Activated naive CD8-positive, alpha-beta T cell treated with anti-CD3 and anti-CD28 coated beads, Interleukin-2, amount 50 U/mL, for 16 hours (primary cell): ENCODE results near the gene SPDYE17.
"Not testable (repeated sequence)": the region's sequence is repeated elsewhere in the genome, so short reads cannot be mapped to it uniquely, and the experiment has no call there.

Experiments
- DNase-seq: peaks from one replicate; pipeline ENCODE4 v3.0.0-alpha.2; 2020; ENCODE audit warnings: low read depth, low spot score

SPDYE17 gene

GRCh38 chr7:77032261-77032660 lies at the start of gene SPDYE17:
Gene SPDYE17 (minus strand): TSS chr7:77032361. CDS start chr7:77030570, 1,791 bp downstream.
- not testable (repeated sequence) for DNase-seq

GRCh38 chr7:77080236-77080635 lies 48.1 kb upstream of the SPDYE17 start:
- not testable (repeated sequence) for DNase-seq

- DNase-seq, result not testable (repeated sequence)
Observed at GRCh38 chr7:77079624-77080023, 47.5 kb upstream of the SPDYE17 start.

GRCh38 chr7:77079112-77079511 lies 47.0 kb upstream of the SPDYE17 start:
- DNase-seq, result not testable (repeated sequence)

GRCh38 chr7:77077060-77077459 lies 44.9 kb upstream of the SPDYE17 start:
- not testable (repeated sequence) for DNase-seq

GRCh38 chr7:77074786-77075396 lies 42.7 kb upstream of the SPDYE17 start:
- DNase-seq, result not testable (repeated sequence)

GRCh38 chr7:77071108-77071507 lies 38.9 kb upstream of the SPDYE17 start:
- DNase-seq, result not testable (repeated sequence)

GRCh38 chr7:77065869-77066268 lies 33.7 kb upstream of the SPDYE17 start:
- DNase-seq, result not testable (repeated sequence)

GRCh38 chr7:77063732-77064131 lies 31.6 kb upstream of the SPDYE17 start:
- not testable (repeated sequence) for DNase-seq

- not testable (repeated sequence) for DNase-seq
Observed at GRCh38 chr7:77062557-77062956, 30.4 kb upstream of the SPDYE17 start, which contains the start of gene SPDYE18. Gene SPDYE18 (minus strand): TSS chr7:77062558. CDS start chr7:77060512, 2,046 bp downstream.

GRCh38 chr7:77026349-77026748 lies 5.8 kb downstream of the SPDYE17 start:
- not testable (repeated sequence) for DNase-seq

- DNase-seq, result not testable (repeated sequence)
Observed at GRCh38 chr7:77010074-77010680, 22.0 kb downstream of the SPDYE17 start.

- not testable (repeated sequence) for DNase-seq
Observed at GRCh38 chr7:77008000-77008399, 24.2 kb downstream of the SPDYE17 start.

- not testable (repeated sequence) for DNase-seq
Observed at GRCh38 chr7:77006127-77007110, 25.7 kb downstream of the SPDYE17 start.

GRCh38 chr7:77005461-77006057 lies 26.6 kb downstream of the SPDYE17 start:
- not testable (repeated sequence) for DNase-seq

- DNase-seq, result not testable (repeated sequence)
Observed at GRCh38 chr7:77004151-77004550, 28.0 kb downstream of the SPDYE17 start.

GRCh38 chr7:77003241-77003640 lies 28.9 kb downstream of the SPDYE17 start:
- not testable (repeated sequence) for DNase-seq

- not testable (repeated sequence) for DNase-seq
Observed at GRCh38 chr7:77002678-77003233, 29.4 kb downstream of the SPDYE17 start.

GRCh38 chr7:77002104-77002503 lies 30.1 kb downstream of the SPDYE17 start:
- not testable (repeated sequence) for DNase-seq

GRCh38 chr7:76999474-77000107 lies 32.6 kb downstream of the SPDYE17 start:
- not testable (repeated sequence) for DNase-seq
